ENCODE measurements around the gene CRADD. TPM values are rescaled to one million over a fixed set of nuclear protein-coding genes. Genes with fewer than 3 reads are reported as not detected.
"Not testable (repeated sequence)": the region's sequence is repeated elsewhere in the genome, so short reads cannot be mapped to it uniquely, and the experiment has no call there.

CRADD gene
- total RNA-seq, 1 donor from 2014 or later = 8.1 TPM

GRCh38 chr12:93753838-93754429 is 76.8 kb downstream of the CRADD start:
- Mint-ChIP-seq H3K36me3 (ENCODE audit: low read depth) (peaks cover 20% of the 10 kb centered on the region), H3K27me3 (no peaks in the 10 kb centered on the region), H3K4me1 (peaks cover 13% of the 10 kb centered on the region), H3K9me3 (peaks cover 22% of the 10 kb centered on the region), H3K4me3 (no peak overlapping the region), H3K27ac (no peak overlapping the region)
- intact Hi-C loops (cut with micrococcal nuclease) = no loop called here
- DNase-seq = no peak

GRCh38 chr12:93754859-93755258 is 77.7 kb downstream of the CRADD start:
- intact Hi-C loops (cut with micrococcal nuclease); DNase-seq; H3K27ac Mint-ChIP-seq; H3K4me3 Mint-ChIP-seq; H3K27me3 Mint-ChIP-seq: not testable (repeated sequence)
- H3K36me3 Mint-ChIP-seq (ENCODE audit: low read depth) = peaks cover 22% of the 10 kb centered on the region
- H3K4me1 Mint-ChIP-seq = peaks cover 15% of the 10 kb centered on the region
- peaks cover 22% of the 10 kb centered on the region for H3K9me3 Mint-ChIP-seq

- intact Hi-C loops (cut with micrococcal nuclease) = no loop called here
- Mint-ChIP-seq H3K27ac (no peak overlapping the region), H3K4me1 (peaks cover 16% of the 10 kb centered on the region), H3K9me3 (peaks cover 22% of the 10 kb centered on the region), H3K36me3 (ENCODE audit: low read depth) (peaks cover 22% of the 10 kb centered on the region), H3K4me3 (no peak overlapping the region), H3K27me3 (no peaks in the 10 kb centered on the region)
- no peak for DNase-seq
Measured at GRCh38 chr12:93756288-93756687, 79.1 kb downstream of the CRADD start.

- Mint-ChIP-seq H3K4me3 (no peak overlapping the region), H3K27me3 (no peaks in the 10 kb centered on the region), H3K4me1 (peaks cover 20% of the 10 kb centered on the region), H3K36me3 (ENCODE audit: low read depth) (peaks cover 16% of the 10 kb centered on the region), H3K27ac (no peak overlapping the region), H3K9me3 (peaks cover 14% of the 10 kb centered on the region)
- no peak for DNase-seq
- intact Hi-C loops (cut with micrococcal nuclease) = no loop called here
Measured at GRCh38 chr12:93757792-93758694, 80.9 kb downstream of the CRADD start.

- no peaks in the 10 kb centered on the region for H3K27me3 Mint-ChIP-seq
- no peak overlapping the region for H3K27ac Mint-ChIP-seq
- peaks cover 22% of the 10 kb centered on the region for H3K4me1 Mint-ChIP-seq
- no peak overlapping the region for H3K4me3 Mint-ChIP-seq
- DNase-seq = no peak
- intact Hi-C loops (cut with micrococcal nuclease) = no loop called here
- H3K9me3 Mint-ChIP-seq = peaks cover 10% of the 10 kb centered on the region
- H3K36me3 Mint-ChIP-seq (ENCODE audit: low read depth) = peaks cover 10% of the 10 kb centered on the region
Measured at GRCh38 chr12:93758801-93759373, 81.7 kb downstream of the CRADD start.

- intact Hi-C loops (cut with micrococcal nuclease) = no loop called here
- Mint-ChIP-seq H3K9me3 (peaks cover 7% of the 10 kb centered on the region), H3K4me1 (peaks cover 22% of the 10 kb centered on the region), H3K27me3 (no peaks in the 10 kb centered on the region), H3K36me3 (ENCODE audit: low read depth) (peaks cover 6% of the 10 kb centered on the region), H3K27ac (peak overlapping the region; percentile 39), H3K4me3 (no peak overlapping the region)
- DNase-seq = no peak
Measured at GRCh38 chr12:93759512-93760081, 82.4 kb downstream of the CRADD start.

GRCh38 chr12:93760275-93760875 is 83.2 kb downstream of the CRADD start:
- Mint-ChIP-seq H3K9me3 (peaks cover 4% of the 10 kb centered on the region), H3K27me3 (no peaks in the 10 kb centered on the region), H3K4me1 (peaks cover 22% of the 10 kb centered on the region), H3K27ac (no peak overlapping the region), H3K4me3 (no peak overlapping the region), H3K36me3 (ENCODE audit: low read depth) (peaks cover 2% of the 10 kb centered on the region)
- no peak for DNase-seq
- intact Hi-C loops (cut with micrococcal nuclease) = no loop called here

GRCh38 chr12:93762059-93762719 is 85.0 kb downstream of the CRADD start:
- Mint-ChIP-seq H3K4me1 (peaks cover 30% of the 10 kb centered on the region), H3K36me3 (ENCODE audit: low read depth) (peaks cover 2% of the 10 kb centered on the region), H3K27me3 (no peaks in the 10 kb centered on the region), H3K9me3 (peaks cover 4% of the 10 kb centered on the region), H3K4me3 (no peak overlapping the region), H3K27ac (no peak overlapping the region)
- no peak for DNase-seq
- intact Hi-C loops (cut with micrococcal nuclease) = no loop called here

- no peak overlapping the region for H3K4me3 Mint-ChIP-seq
- no peaks in the 10 kb centered on the region for H3K9me3 Mint-ChIP-seq
- intact Hi-C loops (cut with micrococcal nuclease) = no loop called here
- peaks cover 2% of the 10 kb centered on the region for H3K36me3 Mint-ChIP-seq (ENCODE audit: low read depth)
- no peak for DNase-seq
- H3K27me3 Mint-ChIP-seq = no peaks in the 10 kb centered on the region
- H3K27ac Mint-ChIP-seq = no peak overlapping the region
- H3K4me1 Mint-ChIP-seq = peaks cover 35% of the 10 kb centered on the region
Measured at GRCh38 chr12:93762912-93763553, 85.9 kb downstream of the CRADD start.

- Mint-ChIP-seq H3K27ac (no peak overlapping the region), H3K36me3 (ENCODE audit: low read depth) (peaks cover 2% of the 10 kb centered on the region), H3K4me3 (no peak overlapping the region), H3K4me1 (peaks cover 41% of the 10 kb centered on the region), H3K27me3 (no peaks in the 10 kb centered on the region), H3K9me3 (no peaks in the 10 kb centered on the region)
- intact Hi-C loops (cut with micrococcal nuclease) = no loop called here
- DNase-seq = no peak
Measured at GRCh38 chr12:93763746-93764147, 86.6 kb downstream of the CRADD start.

GRCh38 chr12:93766371-93766770 is 89.2 kb downstream of the CRADD start:
- no peak overlapping the region for H3K27ac Mint-ChIP-seq

GRCh38 chr12:93766796-93767523 is 89.8 kb downstream of the CRADD start:
- Mint-ChIP-seq H3K9me3 (peaks cover 8% of the 10 kb centered on the region), H3K27me3 (no peaks in the 10 kb centered on the region), H3K27ac (no peak overlapping the region), H3K4me1 (peaks cover 40% of the 10 kb centered on the region), H3K36me3 (ENCODE audit: low read depth) (peaks cover 7% of the 10 kb centered on the region), H3K4me3 (peak overlapping the region; percentile 31)
- intact Hi-C loops (cut with micrococcal nuclease) = loop anchor here (1.0 to 5.0 kb wide), 6 partner anchors 18 to 334 kb away; partner anchors contain the start of gene SOCS2
- peak; percentile 85 for DNase-seq

More at GRCh38 chr12:93766371-93766770, 89.2 kb downstream of the CRADD start:
- DNase-seq = no peak
- intact Hi-C loops (cut with micrococcal nuclease) = loop anchor here (2.0 to 5.0 kb wide), 4 partner anchors 18 to 264 kb away; partner anchors contain the start of gene SOCS2
- Mint-ChIP-seq H3K9me3 (peaks cover 8% of the 10 kb centered on the region), H3K4me1 (peaks cover 34% of the 10 kb centered on the region), H3K4me3 (no peak overlapping the region), H3K27me3 (no peaks in the 10 kb centered on the region), H3K36me3 (ENCODE audit: low read depth) (peaks cover 7% of the 10 kb centered on the region)

Measured in activated CD4-positive, alpha-beta T cell treated with anti-CD3 and anti-CD28 coated beads, Interleukin-2, amount 10 ng/mL, durations not matched to agents 24 days and 14 days (primary cell).